GM21423 (cell line): ENCODE results near the gene RTN4RL1.
"Not testable (repeated sequence)": the region's sequence is repeated elsewhere in the genome, so short reads cannot be mapped to it uniquely, and the experiment has no call there.

Experiments used
- ATAC-seq: cut with Tn5 transposase; IDR thresholded peaks from one replicate; pipeline ENCODE4 v1.9.1; 2021; ENCODE audit warnings: mild to moderate bottlenecking, moderate library complexity; ENCODE audit not compliant: unreplicated experiment

The RTN4RL1 gene

DNA sequence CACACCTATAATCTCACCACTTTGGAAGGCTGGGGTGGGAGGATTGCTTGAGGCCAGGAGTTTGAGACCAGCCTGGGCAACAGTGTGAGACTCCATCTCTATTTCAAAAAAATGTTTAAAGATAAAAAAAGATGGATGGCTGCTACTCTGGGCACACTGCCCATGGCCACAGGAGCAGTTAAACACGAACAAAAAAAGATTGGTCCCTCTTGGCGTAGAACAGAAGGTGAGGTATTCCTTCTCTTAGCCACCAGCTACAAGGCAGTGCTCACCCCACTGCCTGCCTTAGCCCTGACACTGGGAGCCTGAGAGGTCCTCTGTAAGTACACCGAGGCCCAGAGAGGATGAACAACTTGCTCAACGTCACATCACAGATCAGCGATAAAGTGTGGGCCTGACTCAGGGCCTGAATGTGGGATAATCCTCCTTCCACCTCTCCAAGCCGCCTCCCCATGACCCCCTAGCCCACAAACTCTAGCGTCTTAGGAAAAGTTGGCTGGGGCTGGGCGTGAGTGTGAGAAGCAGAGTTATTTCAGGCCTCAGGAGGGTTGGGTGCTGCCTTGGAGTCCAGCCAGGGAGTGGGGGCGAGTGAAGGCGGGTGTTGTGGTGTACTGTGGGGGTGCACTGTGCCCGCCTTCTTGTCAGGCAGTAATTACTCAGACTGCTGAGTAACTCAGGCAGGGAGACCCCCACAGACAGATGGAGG, 2.5 kb upstream of the RTN4RL1 start:
- no peak for ATAC-seq

DNA sequence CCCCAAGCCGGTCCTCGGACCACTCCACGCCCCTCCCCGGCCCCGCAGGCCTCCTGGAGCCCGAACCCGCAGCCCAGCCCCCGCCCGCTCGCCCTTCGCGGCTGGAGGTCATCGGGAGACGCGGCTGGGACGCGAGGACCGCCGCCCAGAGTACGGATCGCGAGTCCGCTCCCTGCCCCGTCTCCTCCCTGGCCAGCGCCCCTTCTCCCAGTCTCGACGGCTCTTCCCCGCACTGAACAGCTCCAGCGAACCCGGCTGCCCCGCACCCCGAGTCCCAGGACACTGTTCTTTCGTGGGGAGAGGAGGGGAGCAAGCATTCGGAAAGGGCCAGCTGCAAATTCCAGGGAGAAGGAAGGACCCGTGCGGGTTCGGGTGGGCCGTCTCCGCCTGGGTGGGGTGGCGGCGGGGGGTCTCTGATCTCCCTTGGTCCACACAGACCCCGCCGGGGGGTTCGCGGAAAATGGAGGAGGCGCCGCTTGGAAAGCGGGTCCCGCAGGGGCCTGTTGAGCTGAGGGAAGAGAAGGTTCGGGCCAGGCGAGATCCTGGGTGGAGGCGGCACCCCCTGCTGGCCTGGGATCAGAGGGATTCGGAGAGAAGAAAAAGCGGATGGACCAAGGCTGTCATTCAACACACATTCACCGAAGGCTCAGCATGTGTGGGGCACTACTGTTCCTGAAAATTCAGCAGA, 632 bp upstream of the RTN4RL1 start:
- no peak for ATAC-seq

DNA sequence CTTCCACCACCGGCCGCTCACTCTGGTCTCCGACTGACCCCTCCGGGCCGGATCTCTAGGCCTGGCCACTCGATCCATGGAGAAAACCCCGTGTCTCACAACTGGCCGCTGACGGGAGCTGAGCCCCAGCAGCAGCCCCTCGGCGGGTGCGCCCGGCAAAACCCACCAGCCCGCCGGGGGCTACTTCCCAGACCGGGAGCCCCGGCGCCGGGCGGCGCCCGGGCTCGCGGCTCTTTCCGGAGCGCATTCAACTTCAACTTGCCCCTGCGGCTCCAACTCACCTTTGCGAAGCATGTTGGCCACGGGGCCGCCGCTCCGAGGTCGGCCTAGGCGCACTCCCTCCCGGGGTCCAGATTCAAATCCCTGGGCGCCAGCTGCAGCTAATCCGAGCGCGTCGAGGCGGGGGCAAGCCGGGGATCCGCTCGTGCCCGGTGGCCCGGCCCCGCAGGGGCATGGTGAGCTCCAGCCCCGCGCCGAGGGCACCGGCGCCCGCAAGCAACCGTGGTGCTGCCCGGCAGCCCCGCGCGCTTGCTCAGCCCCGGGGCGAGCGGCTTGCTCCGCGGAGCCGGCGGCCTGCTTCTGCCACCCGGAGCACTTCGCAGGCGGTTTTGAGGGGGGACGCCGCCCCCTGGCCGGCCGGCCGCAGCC, 438 bp downstream of the RTN4RL1 start:
- ATAC-seq, result no peak

DNA sequence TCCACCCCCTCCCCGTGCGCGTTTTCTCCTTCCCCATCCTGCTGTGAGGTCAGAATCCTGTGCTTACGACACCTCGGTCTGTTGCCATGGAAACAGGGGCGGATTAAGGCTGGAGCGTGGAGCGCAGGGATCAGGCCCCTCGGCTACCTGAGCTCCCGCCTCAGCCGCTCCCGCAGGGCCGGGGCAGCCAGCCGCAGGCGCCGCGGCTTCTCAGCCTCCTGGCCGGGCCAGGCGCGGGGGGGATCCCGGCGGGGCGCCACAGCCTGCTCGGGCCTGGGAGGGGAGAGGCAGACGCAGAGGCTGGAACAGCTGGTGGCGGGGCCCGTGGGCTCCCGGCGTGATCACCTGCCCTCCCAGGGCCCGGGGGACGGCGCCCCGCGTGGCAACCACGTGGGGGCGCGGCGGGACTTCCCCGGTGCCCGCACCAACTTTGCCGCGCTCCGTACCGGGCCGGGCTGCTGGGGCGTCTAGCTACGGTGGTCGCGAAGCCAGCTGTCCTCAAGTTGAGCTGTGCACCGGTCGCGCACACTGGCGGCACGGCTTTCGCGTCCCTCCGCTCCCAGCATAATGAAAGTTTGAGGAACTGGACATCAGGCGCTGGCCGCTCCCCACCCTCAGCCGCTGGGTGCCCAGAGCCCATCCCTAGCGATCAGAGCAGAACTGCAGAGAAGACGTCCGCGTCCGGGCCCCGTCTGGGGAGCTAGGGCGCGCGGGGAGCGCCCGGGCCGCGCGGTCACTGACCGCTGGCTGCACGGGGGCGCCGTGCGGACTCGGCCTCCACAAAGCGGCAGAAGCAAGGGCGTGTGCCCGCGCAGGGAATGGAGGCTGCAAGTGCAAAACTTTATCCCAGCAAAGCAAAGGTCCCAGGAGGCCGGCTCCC, 1.2 kb downstream of the RTN4RL1 start:
- no peak for ATAC-seq

DNA sequence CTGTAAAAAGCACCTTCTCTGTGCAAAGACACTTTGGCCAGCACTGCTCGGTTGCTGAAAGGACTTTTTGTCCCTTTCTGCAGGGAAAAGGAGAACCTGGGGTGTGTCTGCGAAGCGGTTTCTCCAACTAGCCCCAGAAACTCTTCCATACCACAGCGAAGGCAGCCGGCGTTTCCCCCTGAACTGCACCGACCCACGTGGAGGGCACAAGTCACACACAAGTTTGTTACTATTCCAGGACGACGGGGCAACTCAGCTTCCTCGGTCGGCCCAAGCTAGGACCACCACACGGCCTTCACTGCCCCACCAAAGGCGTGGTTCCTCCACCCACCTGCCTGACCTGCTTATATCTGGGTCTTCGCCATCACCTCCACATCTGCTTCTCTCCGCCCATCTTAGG, 1.9 kb downstream of the RTN4RL1 start:
- no peak for ATAC-seq

GRCh38 chr17:2022647-2023240, 2.4 kb downstream of the RTN4RL1 start:
- ATAC-seq, result no peak

DNA sequence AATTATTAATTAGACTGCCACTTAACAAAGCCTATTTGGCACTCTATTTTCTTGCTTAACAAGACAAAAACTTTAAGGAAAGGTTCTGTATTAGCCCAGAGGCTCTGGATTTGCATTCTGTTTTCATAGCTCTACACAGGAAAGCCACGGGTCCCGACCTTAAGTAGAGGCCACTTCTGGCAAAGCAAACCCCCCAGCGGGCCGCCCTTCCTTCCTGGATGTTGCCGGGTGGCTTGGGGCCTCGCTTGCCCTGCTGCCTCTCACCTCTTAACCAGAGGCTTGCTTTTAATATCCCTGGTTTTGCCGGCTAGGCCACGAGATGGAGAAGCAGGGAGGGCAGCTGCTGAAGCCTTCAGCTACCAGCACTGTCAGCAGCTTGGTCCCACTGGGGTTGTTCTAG, 4.4 kb downstream of the RTN4RL1 start:
- ATAC-seq, result no peak

DNA sequence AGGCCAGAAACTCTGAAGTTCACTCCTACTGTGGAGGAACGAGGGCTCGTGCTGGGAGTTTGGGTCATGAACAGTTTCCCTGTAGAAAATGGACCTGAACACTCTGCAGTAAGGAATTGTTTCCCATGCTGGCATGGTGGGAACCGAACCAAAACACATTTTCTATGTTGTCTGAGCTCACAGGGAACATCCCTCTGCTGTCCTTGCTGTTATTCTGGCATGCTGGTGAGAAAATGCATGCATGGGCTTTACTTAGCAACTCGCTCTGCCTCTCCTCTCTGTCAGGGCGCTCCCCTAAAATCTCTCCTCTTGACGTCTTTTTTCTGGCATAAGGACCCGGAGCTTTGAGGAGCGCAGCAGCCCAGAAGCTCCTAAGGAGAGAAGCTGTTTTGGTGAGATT, 5.4 kb downstream of the RTN4RL1 start:
- ATAC-seq, result no peak

- no peak for ATAC-seq
Measured at GRCh38 chr17:2018716-2019510, 6.2 kb downstream of the RTN4RL1 start.

- ATAC-seq, result no peak
Measured at GRCh38 chr17:2017274-2017941, 7.7 kb downstream of the RTN4RL1 start.

- ATAC-seq, result no peak
Measured at GRCh38 chr17:2016494-2016893, 8.6 kb downstream of the RTN4RL1 start.

- ATAC-seq, result no peak
Measured at GRCh38 chr17:2015314-2015713, 9.8 kb downstream of the RTN4RL1 start.

- ATAC-seq, result no peak
Measured at GRCh38 chr17:2013994-2014317, 11.2 kb downstream of the RTN4RL1 start.

DNA sequence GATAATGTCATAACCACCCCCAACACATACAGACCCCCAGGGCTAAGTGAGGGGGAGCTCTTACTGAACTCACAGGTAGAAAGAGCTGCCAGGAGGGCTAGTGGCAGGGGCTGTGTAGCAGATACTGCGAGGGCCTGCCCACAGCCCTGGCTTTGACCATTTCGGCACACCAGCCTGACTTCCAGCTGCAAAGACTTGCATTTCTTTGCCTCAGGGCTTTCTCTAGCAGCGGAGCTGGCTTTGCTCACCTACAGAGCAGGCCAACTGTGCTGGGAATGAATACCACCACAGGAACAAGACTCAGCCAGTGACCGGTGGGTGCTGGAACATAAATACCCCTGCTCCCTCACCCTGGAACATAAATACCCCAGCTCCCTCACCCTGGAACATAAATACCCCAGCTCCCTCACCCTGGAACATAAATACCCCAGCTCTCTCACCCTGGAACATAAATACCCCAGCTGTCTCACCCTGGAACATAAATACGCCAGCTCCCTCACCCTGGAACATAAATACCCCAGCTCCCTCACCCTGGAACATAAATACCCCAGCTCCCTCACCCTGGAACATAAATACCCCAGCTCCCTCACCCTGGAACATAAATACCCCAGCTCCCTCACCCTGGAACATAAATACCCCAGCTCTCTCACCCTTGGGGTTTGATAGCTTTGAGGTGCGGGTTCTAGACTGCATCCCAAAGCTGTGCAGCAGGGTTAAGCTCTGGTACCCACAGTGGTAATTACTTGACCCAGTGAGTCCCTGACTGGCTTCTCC, 11.7 kb downstream of the RTN4RL1 start:
- ATAC-seq, result not testable (repeated sequence)

GRCh38 chr17:2012499-2012898, 12.6 kb downstream of the RTN4RL1 start:
- ATAC-seq, result no peak

DNA sequence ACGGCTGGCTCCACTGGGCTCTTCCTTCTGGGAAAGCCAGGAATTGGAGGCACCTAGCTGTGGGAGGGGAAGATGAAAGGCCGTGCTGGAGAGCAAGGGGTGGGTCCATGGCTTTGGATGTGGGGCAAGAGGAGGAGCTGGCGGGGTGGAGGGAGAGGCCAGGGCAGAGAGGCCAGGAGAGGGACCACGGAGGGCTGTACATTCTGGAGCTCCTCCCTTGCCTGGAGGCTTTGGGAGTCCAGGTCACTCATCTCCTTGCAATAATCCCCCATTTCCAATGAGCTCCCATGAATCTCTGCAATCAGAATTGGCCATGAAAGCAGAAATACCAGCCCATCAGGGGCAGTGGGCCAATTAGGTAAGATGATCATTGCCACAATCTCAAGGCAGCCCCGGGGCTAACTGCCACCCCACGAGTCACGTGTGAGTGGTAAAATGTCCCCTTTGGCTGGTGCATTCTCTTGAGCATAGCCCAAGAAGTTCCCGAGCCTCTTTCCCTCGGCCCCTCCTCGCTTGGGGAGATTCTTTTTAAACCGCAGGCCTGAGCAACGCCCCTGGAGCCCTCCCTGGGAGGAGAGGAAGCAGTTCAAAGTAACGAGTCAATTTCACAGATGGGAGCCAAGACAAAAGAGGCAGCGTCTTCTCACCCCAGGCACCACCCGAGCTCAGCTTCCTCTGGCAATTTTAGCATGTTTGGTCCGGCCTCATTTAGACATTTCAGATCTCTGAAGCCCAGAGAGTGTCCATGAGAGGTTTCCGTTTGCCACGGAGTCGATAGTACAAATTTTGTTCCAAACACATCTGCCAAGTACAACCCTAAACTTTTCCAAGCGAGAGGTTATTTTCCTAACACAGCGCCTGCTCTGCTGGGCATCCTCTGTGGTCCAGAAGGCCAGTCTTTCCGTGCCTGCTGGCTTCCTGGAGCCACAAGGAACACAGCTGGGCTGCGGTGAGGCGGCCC, 13.4 kb downstream of the RTN4RL1 start:
- no peak for ATAC-seq

DNA sequence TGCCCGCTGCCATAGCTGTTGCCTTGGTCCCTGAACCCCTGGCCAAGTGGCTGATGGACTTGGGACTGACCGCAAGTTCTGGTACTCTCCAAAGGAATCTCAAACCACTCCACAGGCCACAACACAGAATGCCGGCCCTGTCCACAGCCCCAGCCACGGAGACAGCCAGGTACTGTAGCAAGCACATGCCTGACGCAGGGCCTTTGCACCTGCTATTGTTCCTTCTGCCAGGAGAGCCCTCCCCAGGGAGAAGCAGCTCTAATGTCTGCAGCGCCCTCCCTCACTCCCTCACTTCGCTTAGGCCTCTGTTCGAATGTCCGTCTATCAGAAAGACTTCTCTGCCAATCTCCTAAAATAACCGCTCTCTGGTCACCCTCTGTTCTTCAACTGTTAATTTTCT, 15.4 kb downstream of the RTN4RL1 start:
- ATAC-seq, result no peak
